ENCODE data around the gene THAP4.
"Not testable (repeated sequence)": the region's sequence is repeated elsewhere in the genome, so short reads cannot be mapped to it uniquely, and the experiment has no call there.

The THAP4 gene

DNA sequence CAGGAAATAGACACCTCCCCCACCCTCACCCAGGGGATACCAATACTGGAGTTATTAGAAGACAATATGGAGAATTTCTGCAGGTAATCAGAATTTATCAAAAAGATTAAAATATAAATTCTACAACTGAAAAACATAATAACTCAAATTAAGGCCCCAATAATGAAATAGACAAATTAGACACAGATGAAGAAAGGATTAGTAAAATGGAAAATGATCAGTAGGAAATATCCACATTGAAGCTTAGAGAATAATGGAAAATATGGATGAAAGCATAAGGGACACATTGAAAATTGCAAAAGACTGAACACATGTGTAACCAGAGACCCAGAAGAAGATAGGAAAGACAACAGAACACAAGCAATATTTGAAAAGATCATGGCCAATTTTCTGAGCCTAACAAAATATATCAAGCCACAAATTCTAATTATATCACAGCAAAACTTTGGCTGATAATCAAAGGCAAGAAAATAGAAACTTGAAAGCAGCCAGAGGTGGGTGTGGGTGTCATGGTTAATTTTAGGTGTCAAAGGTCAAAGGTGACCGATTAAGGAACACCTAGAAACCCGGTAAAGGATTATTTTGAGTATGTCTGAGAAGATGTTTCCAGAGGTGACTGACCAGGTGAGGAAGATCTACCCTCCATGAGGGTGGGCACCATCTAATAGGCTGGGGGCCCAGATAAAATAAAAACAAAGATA is 50.2 kb downstream of the THAP4 start:
- DNase-seq (ENCODE audit: low read depth, low spot score), result no peak

DNA sequence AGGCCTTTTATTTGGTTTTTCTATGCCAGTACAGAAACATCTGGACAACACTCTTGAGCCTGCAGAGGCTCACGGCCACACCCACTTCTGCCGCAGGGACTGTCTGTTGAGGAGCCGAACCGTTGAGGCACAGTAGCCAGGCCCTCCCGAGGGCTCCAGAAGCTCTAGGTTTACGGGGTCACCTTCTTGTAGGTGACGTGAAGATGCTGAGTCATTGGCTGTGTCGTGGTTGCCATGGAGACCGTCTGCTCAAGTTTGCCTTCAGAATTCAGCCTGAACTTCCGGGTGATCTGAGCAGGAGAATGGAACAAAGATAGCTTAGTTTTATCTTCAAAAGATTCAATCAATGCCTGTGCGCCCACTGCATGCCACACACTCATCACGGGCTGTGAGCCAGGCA is 52.5 kb downstream of the THAP4 start:
- no peak for DNase-seq (ENCODE audit: low read depth, low spot score)

DNA sequence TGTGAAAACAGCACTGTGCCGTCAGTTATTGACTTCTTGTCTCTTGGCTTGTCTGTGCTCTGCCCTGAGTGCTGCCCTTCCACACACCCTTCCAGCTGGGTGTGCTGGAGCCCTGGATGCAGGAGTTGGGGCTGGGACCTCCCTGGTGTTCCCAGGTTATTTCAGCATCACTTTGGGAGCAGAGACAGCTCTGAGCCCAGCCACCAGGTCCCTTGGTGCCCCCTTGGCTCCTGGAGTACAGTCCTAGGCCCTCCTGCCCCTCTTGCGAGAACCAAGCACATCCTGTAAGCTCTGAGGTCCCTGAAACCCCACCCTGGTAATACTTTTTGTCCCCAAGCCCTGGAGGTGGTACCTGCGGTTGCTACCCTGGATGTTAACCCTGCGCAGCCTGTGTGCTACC is 54.2 kb downstream of the THAP4 start:
- no peak for DNase-seq (ENCODE audit: low read depth, low spot score)

DNA sequence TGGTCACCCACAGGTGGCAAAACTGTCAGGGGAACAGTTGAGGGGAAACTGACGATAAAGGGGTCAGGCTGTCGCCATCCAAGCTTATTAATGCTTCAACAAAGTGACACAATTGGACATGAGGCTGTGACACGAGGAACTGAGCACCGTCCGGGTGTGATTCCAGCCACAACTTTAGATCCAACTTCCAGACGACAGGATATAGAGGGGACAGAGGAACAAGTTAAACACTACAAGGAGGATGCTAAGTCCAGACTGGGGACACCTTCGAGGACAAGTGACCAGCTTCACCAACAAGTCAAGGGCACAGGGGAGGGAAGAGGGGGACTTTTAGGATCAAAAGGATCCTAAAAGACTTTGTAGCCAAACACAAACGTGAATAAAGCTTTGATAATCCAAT is 54.6 kb downstream of the THAP4 start:
- DNase-seq (ENCODE audit: low read depth, low spot score), result no peak

- no peak for DNase-seq (ENCODE audit: low read depth, low spot score)
These were observed 57.7 kb downstream of the THAP4 start for GRCh38 chr2:241579281-241579680.

- peak; percentile 49 for DNase-seq (ENCODE audit: low read depth, low spot score)
These were observed 59.4 kb downstream of the THAP4 start for GRCh38 chr2:241577413-241578122.

- no peak for DNase-seq (ENCODE audit: low read depth, low spot score)
These were observed 60.7 kb downstream of the THAP4 start for GRCh38 chr2:241576293-241576654.

DNA sequence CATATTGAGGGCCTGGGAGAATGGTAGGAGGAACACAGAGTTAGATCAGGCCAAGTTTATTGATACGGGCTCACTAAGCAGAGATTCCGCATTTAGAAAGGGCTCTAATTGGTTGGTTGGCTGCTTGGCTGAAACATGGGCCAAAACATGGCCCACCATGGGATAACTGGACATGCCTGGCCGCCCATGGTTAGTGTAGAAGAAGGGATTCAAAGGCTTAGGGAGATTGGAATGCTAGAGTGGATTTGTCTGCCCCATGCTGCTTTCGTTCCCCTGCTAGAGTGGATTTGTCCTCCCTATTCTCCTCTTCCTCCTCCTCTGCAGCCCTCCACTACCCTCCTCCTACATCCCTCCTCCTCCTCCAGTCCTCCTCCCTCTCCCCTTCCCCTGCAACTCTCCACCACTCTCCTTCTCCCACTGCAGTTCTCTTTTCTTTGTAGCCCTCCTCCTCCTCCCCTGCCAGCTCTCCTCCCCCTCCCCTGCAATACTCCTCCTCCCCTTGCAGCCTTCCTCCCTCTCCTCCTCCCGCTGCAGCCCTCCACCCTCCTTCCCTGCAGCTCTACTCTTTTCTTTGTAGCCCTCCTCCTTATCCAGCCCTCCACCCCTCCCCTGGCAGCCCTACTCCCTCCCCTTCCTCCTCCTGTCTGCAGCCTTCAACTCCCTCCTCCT is 61.2 kb downstream of the THAP4 start:
- DNase-seq (ENCODE audit: low read depth, low spot score), result no peak

GRCh38 chr2:241574911-241575623 is 61.9 kb downstream of the THAP4 start:
- no peak for DNase-seq (ENCODE audit: low read depth, low spot score)

DNA sequence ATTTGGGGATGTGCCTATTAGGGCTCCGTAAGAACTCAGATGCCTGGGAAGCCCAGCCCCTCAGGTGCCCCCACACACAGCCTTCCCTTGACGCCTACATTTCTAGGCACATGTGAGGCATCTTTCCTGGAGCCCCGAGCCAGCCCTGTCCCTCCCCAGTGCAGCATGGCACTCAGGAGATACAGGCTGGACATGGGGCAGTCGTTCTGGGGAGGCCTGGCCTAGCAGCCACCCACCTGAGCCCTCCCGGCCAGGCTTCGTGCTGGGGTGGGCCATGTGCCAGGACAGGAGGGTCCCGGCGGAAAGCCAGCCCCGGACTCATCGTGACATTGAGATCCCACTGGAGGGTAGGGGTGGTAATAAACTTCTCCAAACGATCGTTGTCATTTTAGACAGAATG is 63.2 kb downstream of the THAP4 start:
- no peak for DNase-seq (ENCODE audit: low read depth, low spot score)

GRCh38 chr2:241572915-241573651 is 63.9 kb downstream of the THAP4 start:
- DNase-seq (ENCODE audit: low read depth, low spot score), result not testable (repeated sequence)

- DNase-seq (ENCODE audit: low read depth, low spot score), result no peak
These were observed 64.9 kb downstream of the THAP4 start for GRCh38 chr2:241571821-241572620.

- no peak for DNase-seq (ENCODE audit: low read depth, low spot score)
These were observed 65.9 kb downstream of the THAP4 start for GRCh38 chr2:241570961-241571581.

GRCh38 chr2:241569831-241570281 is 67.1 kb downstream of the THAP4 start:
- DNase-seq (ENCODE audit: low read depth, low spot score), result no peak

- no peak for DNase-seq (ENCODE audit: low read depth, low spot score)
These were observed 68.2 kb downstream of the THAP4 start for GRCh38 chr2:241568726-241569125.

GRCh38 chr2:241567776-241568175 is 69.2 kb downstream of the THAP4 start:
- DNase-seq (ENCODE audit: low read depth, low spot score), result no peak

DNA sequence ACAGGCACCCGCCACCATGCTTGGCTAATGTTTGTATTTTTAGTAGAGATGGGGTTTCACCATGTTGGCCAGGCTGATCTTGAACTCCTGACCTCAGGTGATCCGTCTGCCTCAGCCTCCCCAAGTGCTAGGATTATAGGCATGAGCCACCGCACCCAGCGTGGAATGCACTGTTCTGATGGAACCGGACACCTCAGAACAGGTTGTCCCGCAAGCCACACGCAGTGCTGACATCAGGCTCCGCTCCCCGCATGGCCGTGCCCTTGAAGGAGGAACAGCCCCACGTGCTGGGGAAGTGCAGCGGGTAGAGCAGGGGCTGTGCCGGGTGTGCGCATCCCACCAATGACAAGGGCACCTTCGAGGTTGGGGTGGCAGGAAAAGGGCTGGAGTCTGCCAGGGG is 69.7 kb downstream of the THAP4 start:
- not testable (repeated sequence) for DNase-seq (ENCODE audit: low read depth, low spot score)

- no peak for DNase-seq (ENCODE audit: low read depth, low spot score)
These were observed 70.5 kb downstream of the THAP4 start for GRCh38 chr2:241566468-241566867.

DNA sequence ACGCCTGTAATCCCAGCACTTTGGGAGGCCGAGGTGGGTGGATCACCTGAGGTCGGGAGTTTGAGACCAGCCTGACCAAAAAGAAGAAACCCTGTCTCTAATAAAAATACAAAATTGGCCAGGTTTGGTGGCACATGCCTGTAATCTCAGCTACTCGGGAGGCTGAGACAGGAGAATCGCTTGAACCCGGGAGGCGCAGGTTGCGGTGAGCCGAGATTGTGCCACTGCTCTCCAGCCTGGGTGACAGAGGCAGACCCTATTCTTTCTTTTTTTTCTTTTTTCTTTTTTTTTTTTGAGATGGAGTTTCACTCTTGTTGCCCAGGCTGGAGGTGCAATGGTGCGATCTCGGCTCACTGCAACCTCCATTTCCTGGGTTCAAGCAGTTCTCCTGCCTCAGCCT is 70.9 kb downstream of the THAP4 start:
- DNase-seq (ENCODE audit: low read depth, low spot score), result not testable (repeated sequence)

DNA sequence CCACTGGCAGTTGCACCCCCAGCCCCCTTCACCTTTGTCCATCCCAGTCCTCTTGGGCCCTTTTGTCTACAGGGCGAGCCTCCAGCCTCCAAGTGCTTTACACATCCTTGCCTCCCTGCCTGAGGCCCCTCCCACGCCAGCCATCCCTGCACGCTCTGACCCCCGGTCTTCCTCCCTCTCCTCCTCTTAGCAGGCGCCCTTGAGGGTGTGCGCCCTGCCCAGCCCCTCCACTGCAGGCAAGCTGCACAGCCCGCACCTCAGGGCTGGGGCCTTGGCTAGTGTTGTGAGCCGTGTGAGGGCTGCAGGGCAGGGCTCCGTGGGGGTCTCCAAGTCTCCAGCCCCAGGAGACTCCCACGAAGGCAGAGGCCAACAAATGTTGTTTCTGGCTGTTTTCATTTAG is 71.5 kb downstream of the THAP4 start:
- DNase-seq (ENCODE audit: low read depth, low spot score), result no peak
